ENCODE data around the gene SLC25A28. TPM values are rescaled to one million over a fixed set of nuclear protein-coding genes. Genes with fewer than 3 reads are reported as not detected.

SLC25A28 gene
- total and polyA plus RNA-seq, 2 experiments from 2014 or later = 12.4 to 15.5 TPM

- H3K4me1 Mint-ChIP-seq = no peaks in the 10 kb centered on the region
Measured at GRCh38 chr10:99648717-99649116, 28.5 kb upstream of the SLC25A28 start.

More at GRCh38 chr10:99648717-99649116, 28.5 kb upstream of the SLC25A28 start:
- H3K4me3 Mint-ChIP-seq = no peak overlapping the region
- Histone ChIP-seq H2AFZ (no peak overlapping the region), H3K4me1 (ENCODE audit: insufficient read depth) (no peaks in the 10 kb centered on the region), H3F3A (replicated peaks; ENCODE audit: low read depth) (no peaks in the 10 kb centered on the region), H3K4me3 (no peak overlapping the region), H3K4me2 (no peak overlapping the region), H3K79me2 (replicated peaks; ENCODE audit: insufficient read depth) (no peaks in the 10 kb centered on the region), H3K9me2 (ENCODE audit: insufficient read depth) (no peaks in the 10 kb centered on the region), H3K36me3 (ENCODE audit: insufficient read depth) (no peaks in the 10 kb centered on the region), H3K27me3 (ENCODE audit: insufficient read depth) (no peaks in the 10 kb centered on the region), H3K27ac (ENCODE audit: low read depth) (no peak overlapping the region), H4K20me1 (replicated peaks; ENCODE audit: insufficient read depth) (no peaks in the 10 kb centered on the region)
- ATAC-seq (no peak), DNase-seq (ENCODE audit: low spot score) (no peak)
- H3K27me3 Mint-ChIP-seq (ENCODE audit: insufficient read depth, low read depth, poor library complexity) = peaks cover 8% of the 10 kb centered on the region
- peaks cover 38% of the 10 kb centered on the region for H3K9me3 Mint-ChIP-seq
- no peak overlapping the region for H3K27ac Mint-ChIP-seq
- TF ChIP-seq, protein P1, sequence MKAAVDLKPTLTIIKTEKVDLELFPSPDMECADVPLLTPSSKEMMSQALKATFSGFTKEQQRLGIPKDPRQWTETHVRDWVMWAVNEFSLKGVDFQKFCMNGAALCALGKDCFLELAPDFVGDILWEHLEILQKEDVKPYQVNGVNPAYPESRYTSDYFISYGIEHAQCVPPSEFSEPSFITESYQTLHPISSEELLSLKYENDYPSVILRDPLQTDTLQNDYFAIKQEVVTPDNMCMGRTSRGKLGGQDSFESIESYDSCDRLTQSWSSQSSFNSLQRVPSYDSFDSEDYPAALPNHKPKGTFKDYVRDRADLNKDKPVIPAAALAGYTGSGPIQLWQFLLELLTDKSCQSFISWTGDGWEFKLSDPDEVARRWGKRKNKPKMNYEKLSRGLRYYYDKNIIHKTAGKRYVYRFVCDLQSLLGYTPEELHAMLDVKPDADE (IDR thresholded peaks at IDR 0.05) = no peak
- TF ChIP-seq ZNF331 (CRISPR knock-in tag; IDR thresholded peaks at IDR 0.05; ENCODE audit: low read depth) (no peak), STAT1 (IDR thresholded peaks at IDR 0.05; ENCODE audit: unreplicated experiment) (no peak), ZNF462 (CRISPR knock-in tag; IDR thresholded peaks at IDR 0.05) (no peak), REST (IDR thresholded peaks at IDR 0.05; ENCODE audit: unreplicated experiment) (no peak), ZNF114 (CRISPR knock-in tag; IDR thresholded peaks at IDR 0.05) (no peak), EZH2phosphoT487 (IDR thresholded peaks at IDR 0.05; ENCODE audit: unreplicated experiment) (no peak), CREB1 (CRISPR knock-in tag; IDR thresholded peaks at IDR 0.05; ENCODE audit: low read depth) (no peak), EZH2 (IDR thresholded peaks at IDR 0.05; ENCODE audit: low read depth, unreplicated experiment) (no peak), POLR2AphosphoS5 (IDR thresholded peaks at IDR 0.05; ENCODE audit: low read depth) (no peak), JUNB (IDR thresholded peaks at IDR 0.05; ENCODE audit: unreplicated experiment) (no peak), NANOG (IDR thresholded peaks at IDR 0.05; ENCODE audit: borderline replicate concordance) (no peak), CTCF (conservative IDR thresholded peaks at IDR 0.05; ENCODE audit: low read depth in 2 of 2) (no peak)
- H3K36me3 Mint-ChIP-seq (ENCODE audit: low read depth) = peaks cover 3% of the 10 kb centered on the region; the same call in 2 of the 3 replicates
